GM21360 (cell line): Measurements from ENCODE around the gene TMEM123.
A peak's percentile ranks its signal among the peaks of the same experiment; 100 is the strongest.

Experiments
- ATAC-seq: cut with Tn5 transposase; IDR thresholded peaks from one replicate; pipeline ENCODE4 v1.9.1; 2021; ENCODE audit warnings: mild to moderate bottlenecking, moderate library complexity; ENCODE audit not compliant: unreplicated experiment

TMEM123 gene

GRCh38 chr11:102427068-102427467 lies 25.5 kb downstream of the TMEM123 start:
- ATAC-seq: no peak

GRCh38 chr11:102426570-102426969 lies 26.0 kb downstream of the TMEM123 start:
- ATAC-seq: no peak

- no peak for ATAC-seq
Measured at GRCh38 chr11:102426000-102426399, 26.6 kb downstream of the TMEM123 start.

- no peak for ATAC-seq
Measured at GRCh38 chr11:102423936-102424335, 28.6 kb downstream of the TMEM123 start.

GRCh38 chr11:102422817-102423712 lies 29.5 kb downstream of the TMEM123 start:
- ATAC-seq: no peak

GRCh38 chr11:102421261-102421660 lies 31.3 kb downstream of the TMEM123 start:
- no peak for ATAC-seq

GRCh38 chr11:102420547-102420946 lies 32.0 kb downstream of the TMEM123 start:
- no peak for ATAC-seq

- ATAC-seq: no peak
Measured at GRCh38 chr11:102419181-102419580, 33.4 kb downstream of the TMEM123 start.

- no peak for ATAC-seq
Measured at GRCh38 chr11:102416976-102417375, 35.6 kb downstream of the TMEM123 start.

- ATAC-seq: no peak
Measured at GRCh38 chr11:102415304-102415916, 37.2 kb downstream of the TMEM123 start.

- no peak for ATAC-seq
Measured at GRCh38 chr11:102414559-102414958, 38.0 kb downstream of the TMEM123 start.

GRCh38 chr11:102413497-102413896 lies 39.1 kb downstream of the TMEM123 start:
- ATAC-seq: no peak

GRCh38 chr11:102411142-102411541 lies 41.4 kb downstream of the TMEM123 start:
- no peak for ATAC-seq

- ATAC-seq: no peak
Measured at GRCh38 chr11:102410382-102410784, 42.2 kb downstream of the TMEM123 start.

GRCh38 chr11:102408339-102408738 lies 44.2 kb downstream of the TMEM123 start:
- no peak for ATAC-seq

- no peak for ATAC-seq
Measured at GRCh38 chr11:102407901-102408300, 44.7 kb downstream of the TMEM123 start.

- ATAC-seq: no peak
Measured at GRCh38 chr11:102406099-102406498, 46.5 kb downstream of the TMEM123 start.

GRCh38 chr11:102405501-102405900 lies 47.1 kb downstream of the TMEM123 start:
- ATAC-seq: no peak

- ATAC-seq: no peak
Measured at GRCh38 chr11:102402548-102402947, 50.0 kb downstream of the TMEM123 start.

- no peak for ATAC-seq
Measured at GRCh38 chr11:102401905-102402304, 50.7 kb downstream of the TMEM123 start.

- no peak for ATAC-seq
Measured at GRCh38 chr11:102400603-102401002, 52.0 kb downstream of the TMEM123 start.

GRCh38 chr11:102399189-102399588 lies 53.4 kb downstream of the TMEM123 start:
- ATAC-seq: peak; percentile 53
